Fibroblast of villous mesenchyme (primary cell): ENCODE data around the gene KRT15. TPM values are rescaled to one million over a fixed set of nuclear protein-coding genes. Genes with fewer than 3 reads are reported as not detected.
"Not testable (repeated sequence)": the region's sequence is repeated elsewhere in the genome, so short reads cannot be mapped to it uniquely, and the experiment has no call there.

ENCODE experiments used
- DNase-seq: peaks from one replicate; pipeline ENCODE4 v3.0.0-alpha.2; 2010; ENCODE audit warnings: low read depth
- H3K4me3 ChIP-seq: 2 replicates; pipeline ENCODE4 v1.5.1; 2011; ENCODE audit warnings: low read depth, mild to moderate bottlenecking, low read length
- total RNA-seq: library from RNA; depleted of rRNA; stranded (reverse); fragments of >200 nt; gene quantifications from 2 replicates; pipeline ENCODE4 v1.2.3, GENCODE V29; 2012
- TF ChIP-seq, protein P1 (sequence below): IDR thresholded peaks from 2 replicates; pipeline ENCODE4 v1.5.1; 2012; ENCODE audit warnings: low read depth, mild to moderate bottlenecking, low read length; ENCODE audit not compliant: insufficient read depth

The KRT15 gene
- total RNA-seq, 1 donor, result 0.43 TPM

DNA sequence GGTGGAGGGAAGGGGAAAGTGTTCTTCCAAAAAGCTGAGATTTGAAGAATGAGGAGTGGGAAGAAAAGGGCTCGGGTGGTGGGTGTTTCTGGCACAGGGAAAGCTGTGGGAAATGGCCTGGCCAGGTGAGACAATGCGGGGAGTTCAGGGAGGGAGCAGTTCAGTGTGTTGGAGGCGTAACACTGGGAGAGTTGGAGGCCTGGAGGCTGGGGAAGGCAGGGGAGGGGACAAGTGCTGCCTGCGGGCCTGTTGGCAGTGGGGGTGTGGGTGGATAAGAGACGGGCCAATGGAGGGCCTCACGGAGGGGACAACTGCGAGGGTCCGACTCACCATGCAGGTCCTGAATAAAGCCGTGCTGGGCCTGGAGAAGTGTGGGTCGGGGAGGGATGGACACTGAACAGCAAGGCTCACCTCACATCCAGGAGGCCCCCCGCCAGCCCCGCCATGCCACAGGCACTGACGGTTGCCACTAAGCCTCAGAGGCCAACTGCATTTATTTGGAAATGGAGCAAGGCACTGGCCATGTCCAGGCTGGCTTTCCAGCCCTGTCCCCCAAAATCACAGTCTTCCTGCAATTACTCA is 27.2 kb upstream of the KRT15 start:
- DNase-seq, result no peak
- H3K4me3 ChIP-seq, result no peak overlapping the region
- TF ChIP-seq, protein P1, sequence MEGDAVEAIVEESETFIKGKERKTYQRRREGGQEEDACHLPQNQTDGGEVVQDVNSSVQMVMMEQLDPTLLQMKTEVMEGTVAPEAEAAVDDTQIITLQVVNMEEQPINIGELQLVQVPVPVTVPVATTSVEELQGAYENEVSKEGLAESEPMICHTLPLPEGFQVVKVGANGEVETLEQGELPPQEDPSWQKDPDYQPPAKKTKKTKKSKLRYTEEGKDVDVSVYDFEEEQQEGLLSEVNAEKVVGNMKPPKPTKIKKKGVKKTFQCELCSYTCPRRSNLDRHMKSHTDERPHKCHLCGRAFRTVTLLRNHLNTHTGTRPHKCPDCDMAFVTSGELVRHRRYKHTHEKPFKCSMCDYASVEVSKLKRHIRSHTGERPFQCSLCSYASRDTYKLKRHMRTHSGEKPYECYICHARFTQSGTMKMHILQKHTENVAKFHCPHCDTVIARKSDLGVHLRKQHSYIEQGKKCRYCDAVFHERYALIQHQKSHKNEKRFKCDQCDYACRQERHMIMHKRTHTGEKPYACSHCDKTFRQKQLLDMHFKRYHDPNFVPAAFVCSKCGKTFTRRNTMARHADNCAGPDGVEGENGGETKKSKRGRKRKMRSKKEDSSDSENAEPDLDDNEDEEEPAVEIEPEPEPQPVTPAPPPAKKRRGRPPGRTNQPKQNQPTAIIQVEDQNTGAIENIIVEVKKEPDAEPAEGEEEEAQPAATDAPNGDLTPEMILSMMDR, result no peak

DNA sequence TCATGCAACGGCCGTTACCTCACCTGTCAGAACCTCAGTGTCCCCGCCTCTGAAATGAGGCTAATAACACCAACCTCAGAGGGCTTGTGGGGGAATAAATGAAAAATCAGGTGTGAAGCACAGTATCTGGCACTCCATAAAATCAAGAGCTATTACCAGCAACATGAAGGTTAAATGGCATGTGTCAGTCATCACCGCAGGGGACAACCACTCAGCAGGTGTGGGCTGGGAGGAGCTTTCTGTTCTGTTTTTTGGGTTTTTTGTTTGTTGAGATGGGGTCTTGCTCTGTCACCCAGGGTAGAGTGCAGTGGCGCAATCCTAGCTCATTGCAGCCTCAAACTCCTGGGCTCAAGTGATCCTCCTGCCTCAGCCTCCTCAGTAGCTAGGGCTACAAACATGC is 26.2 kb upstream of the KRT15 start:
- TF ChIP-seq, protein P1, result no peak
- no peak for DNase-seq
- H3K4me3 ChIP-seq, result no peak overlapping the region

DNA sequence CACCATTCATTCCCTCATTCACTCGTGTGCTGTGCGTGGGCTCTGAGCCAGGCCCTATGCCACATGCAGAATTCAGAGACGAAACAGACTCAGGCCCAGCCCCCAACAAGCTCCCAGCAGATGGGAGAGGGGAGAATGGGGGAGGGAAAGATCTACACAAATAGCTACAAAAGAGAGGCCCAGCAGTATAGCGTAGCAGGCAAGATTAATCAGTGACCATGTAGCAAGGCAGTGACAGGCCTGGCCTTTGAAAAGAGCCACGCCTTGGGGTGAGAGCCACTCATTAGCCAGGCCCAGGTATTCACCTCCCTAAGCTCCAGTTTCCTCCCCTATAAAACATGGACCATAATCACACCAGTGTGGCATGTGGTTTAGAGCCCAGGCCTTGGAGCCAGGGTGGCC is 25.8 kb upstream of the KRT15 start:
- TF ChIP-seq, protein P1, result no peak
- DNase-seq, result no peak
- H3K4me3 ChIP-seq, result no peak overlapping the region

DNA sequence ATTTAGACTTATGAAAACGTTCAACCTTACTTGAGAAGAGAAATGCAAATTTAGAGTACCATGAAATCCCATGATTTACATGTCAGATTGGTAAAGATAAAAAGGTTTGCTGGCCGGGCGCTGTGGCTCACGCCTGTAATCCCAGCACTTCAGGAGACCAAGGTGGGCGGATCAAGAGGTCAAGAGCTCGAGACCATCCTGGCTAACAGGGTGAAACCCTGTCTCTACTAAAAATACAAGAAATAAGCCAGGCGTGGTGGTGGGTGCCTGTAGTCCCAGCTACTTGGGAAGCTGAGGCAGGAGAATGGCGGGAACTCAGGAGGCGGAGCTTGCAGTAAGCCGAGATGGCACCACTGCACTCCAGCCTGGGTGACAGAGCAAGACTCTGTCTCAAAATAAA is 24.1 kb upstream of the KRT15 start:
- DNase-seq, H3K4me3 ChIP-seq: not testable (repeated sequence)

DNA sequence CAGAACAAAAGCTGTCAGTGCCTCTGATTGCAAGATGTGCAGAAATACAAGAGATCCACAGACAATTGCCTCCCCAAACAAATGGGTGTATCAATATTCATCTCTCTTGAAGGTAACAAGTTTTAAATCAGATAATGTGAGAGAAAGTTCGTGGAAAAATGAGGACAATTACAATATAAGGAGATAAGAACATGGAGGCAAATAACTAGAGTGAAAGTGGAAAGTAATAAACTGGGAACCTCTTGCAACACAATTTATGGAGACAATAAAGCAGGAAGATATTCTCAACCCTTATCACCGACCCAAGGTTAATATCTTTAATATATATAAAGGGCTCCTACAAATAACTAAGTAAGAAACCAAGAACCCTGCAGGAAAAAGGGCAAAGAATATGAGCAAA is 23.7 kb upstream of the KRT15 start:
- DNase-seq, result peak; percentile 10
- TF ChIP-seq, protein P1, result no peak
- H3K4me3 ChIP-seq, result no peak overlapping the region

DNA sequence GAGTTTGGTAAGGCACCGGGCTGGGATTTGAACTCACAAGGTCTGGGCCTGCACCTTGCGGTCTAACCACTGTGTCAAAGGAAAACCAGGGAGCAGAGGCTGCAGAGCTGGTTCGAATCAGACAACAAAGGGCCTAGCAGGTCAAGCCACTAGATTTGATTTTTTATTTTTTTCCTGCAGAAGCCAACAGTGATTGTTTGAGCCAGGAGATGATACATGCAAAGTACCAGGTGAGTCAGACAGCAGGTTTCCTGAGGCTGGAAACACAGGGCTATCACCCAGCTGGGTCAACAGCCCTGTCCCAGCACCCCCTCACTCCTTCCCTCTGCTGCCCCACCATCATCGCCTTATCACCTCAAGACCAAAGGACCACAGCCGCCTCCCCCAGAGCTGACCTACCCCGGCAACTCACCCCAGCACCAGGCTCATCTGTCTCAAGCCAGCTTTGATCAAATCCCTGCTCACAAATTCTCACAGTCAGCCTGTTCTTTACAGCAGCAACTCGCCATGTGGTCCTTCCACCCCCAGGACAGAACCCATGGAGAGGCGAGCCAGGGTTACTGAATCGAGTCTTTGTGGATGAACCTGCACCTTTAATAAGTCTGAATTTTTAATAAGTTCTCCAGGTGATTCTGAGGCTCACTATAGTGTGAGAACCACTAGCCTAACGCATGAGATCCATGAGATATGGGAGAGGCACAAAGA is 22.4 kb upstream of the KRT15 start:
- TF ChIP-seq, protein P1, result no peak
- H3K4me3 ChIP-seq, result no peak overlapping the region
- DNase-seq, result no peak

DNA sequence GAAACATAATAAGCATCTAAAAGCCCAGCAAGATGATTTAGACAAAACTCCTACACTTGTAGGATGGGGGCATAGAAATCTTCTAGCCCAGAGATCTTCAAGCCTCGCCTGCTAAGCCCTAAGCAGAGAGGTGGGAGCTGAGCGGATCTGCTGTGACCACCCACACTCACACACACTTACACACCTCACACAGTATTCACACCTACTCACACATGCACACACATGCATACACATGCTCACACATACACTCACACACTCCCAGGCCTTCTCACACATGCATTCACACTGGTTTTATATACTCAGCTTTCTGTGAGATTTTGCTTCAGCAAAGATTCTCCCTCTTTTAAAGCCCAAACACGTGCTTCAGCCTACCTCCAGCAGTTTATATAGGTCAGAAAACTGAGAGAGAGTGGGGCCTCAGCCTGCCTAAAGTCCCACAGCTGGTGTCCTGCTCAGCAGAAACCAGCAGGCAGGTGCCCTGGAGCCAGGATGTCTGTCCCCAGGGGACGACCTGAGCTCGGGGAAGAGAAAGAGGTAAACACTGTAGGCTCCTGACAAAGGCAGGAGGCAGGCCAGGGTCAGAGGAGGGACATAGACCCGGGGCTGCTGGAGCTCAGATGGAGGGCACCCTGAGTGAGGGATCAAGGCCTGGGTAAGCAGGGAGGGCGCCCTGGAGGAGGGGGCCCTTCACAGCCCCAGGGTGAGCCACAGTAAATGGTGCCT is 21.4 kb upstream of the KRT15 start:
- TF ChIP-seq, protein P1, result no peak
- no peak overlapping the region for H3K4me3 ChIP-seq
- no peak for DNase-seq
